ENCODE measurements around the gene ZNF507. TPM values are rescaled to one million over a fixed set of nuclear protein-coding genes. Genes with fewer than 3 reads are reported as not detected.

The ZNF507 gene
- total and polyA plus RNA-seq, 3 experiments from 2014 or later, result 6.5 to 32.9 (median 29.6) TPM

GRCh38 chr19:32437096-32437495 lies 91.7 kb downstream of the ZNF507 start:
- no peaks in the 10 kb centered on the region for H3K4me1 Mint-ChIP-seq
- no peaks in the 10 kb centered on the region for H3K36me3 ChIP-seq (ENCODE audit: insufficient read depth, low read length)
- no peak overlapping the region for H3K4me3 Mint-ChIP-seq
- H3K9me3 ChIP-seq (ENCODE audit: low read length), result no peaks in the 10 kb centered on the region
- H3K4me1 ChIP-seq (ENCODE audit: insufficient read depth, low read length), result no peaks in the 10 kb centered on the region
- no peak overlapping the region for H3K27ac ChIP-seq (ENCODE audit: low read depth, low read length)
- ChIA-PET CTCF (no interaction called here), POLR2A (no interaction called here)
- peaks cover 11 to 23% (median 11%) of the 10 kb centered on the region in 3 donors for H3K36me3 Mint-ChIP-seq
- no peaks in the 10 kb centered on the region for H3K27me3 ChIP-seq (ENCODE audit: insufficient read depth, low read length, poor library complexity, severe bottlenecking)
- no peaks in the 10 kb centered on the region for H3K27me3 Mint-ChIP-seq
- no peaks in the 10 kb centered on the region for H3K9me3 Mint-ChIP-seq
- H3K4me3 ChIP-seq (ENCODE audit: low read length), result no peak overlapping the region
- DNase-seq, result no peak
- no peak overlapping the region for H3K27ac Mint-ChIP-seq

Other genes with a start within 250 kb of the ZNF507 start
- 10 to 100 TPM; 21.6 to 25.0 TPM for gene DPY19L3, start 60.2 kb downstream of the ZNF507 start, total RNA-seq
- 2.7 TPM for gene DPY19L3, start 60.2 kb downstream of the ZNF507 start, polyA plus RNA-seq
- gene PDCD5, start 235.6 kb downstream of the ZNF507 start, total RNA-seq, result 100 to 1,000 TPM; 269 to 281 TPM
- gene PDCD5, start 235.6 kb downstream of the ZNF507 start, polyA plus RNA-seq, result 140 TPM